K562 (cell line): ENCODE data around the gene PI4K2B. TPM values are rescaled to one million over a fixed set of nuclear protein-coding genes. Genes with fewer than 3 reads are reported as not detected.

ENCODE experiments used
- BCL6 ChIP-seq: fragments of 250-450 bp; sonication (Bioruptor Pico); IDR thresholded peaks from 2 replicates; pipeline ENCODE4 v1.4.0; 2020
- HDAC1 ChIP-seq, 2 experiments: fragments of 450-650 bp; IDR thresholded peaks; 2 replicates each; pipeline ENCODE4 v1.6.1; 2016 to 2017; ENCODE audit warnings: inconsistent platforms in 1 of 2, mild to moderate bottlenecking in 1 of 2, moderate library complexity in 1 of 2
- KDM1A ChIP-seq, 2 experiments: fragments of 450-650 bp; IDR thresholded peaks; 2 replicates each; pipeline ENCODE4 v1.6.1; 2016; ENCODE audit warnings: mild to moderate bottlenecking in 2 of 2
- MTA1 ChIP-seq: fragments of 450-650 bp; IDR thresholded peaks from 2 replicates; pipeline ENCODE4 v1.6.1; 2017; ENCODE audit warnings: borderline replicate concordance
- NR4A1 ChIP-seq, 2 experiments: fragments of 250-450 bp in 1 of 2; fragments of 450-650 bp in 1 of 2; sonication (Bioruptor Pico) in 1 of 2; IDR thresholded peaks; 2 replicates each; pipeline versions ENCODE4 v1.4.0 to v1.6.1; 2016 to 2020; ENCODE audit warnings: mild to moderate bottlenecking in 2 of 2, missing compliant biosample characterization in 1 of 2, missing genetic modification characterization in 1 of 2, moderate library complexity in 1 of 2
- PBX2 ChIP-seq, 2 experiments: IDR thresholded peaks in 1 of 2; conservative IDR thresholded peaks in 1 of 2; 2 replicates each; pipeline ENCODE4 v1.6.1; 2016; ENCODE audit warnings: low read depth in 2 of 2, mild to moderate bottlenecking in 1 of 2, missing compliant biosample characterization in 1 of 2, missing genetic modification characterization in 1 of 2, moderate library complexity in 1 of 2
- SIRT6 ChIP-seq: IDR thresholded peaks from one replicate; pipeline ENCODE4 v1.6.1; 2012; ENCODE audit warnings: low read depth, mild to moderate bottlenecking, control low read depth, inconsistent platforms, low read length, moderate library complexity
- TBL1XR1 ChIP-seq, 2 experiments: IDR thresholded peaks; 2 replicates each; pipeline ENCODE4 v1.6.1; 2012; ENCODE audit warnings: improper control_type of control experiment in 2 of 2, low read length in 2 of 2, mild to moderate bottlenecking in 1 of 2
- ZBTB9 ChIP-seq: fragments of 450-650 bp; formaldehyde crosslinking; IDR thresholded peaks from 2 replicates; pipeline ENCODE4 v1.4.0; 2020; ENCODE audit warnings: mild to moderate bottlenecking, moderate library complexity
- ZNF583 ChIP-seq: fragments of 250-450 bp; sonication (Bioruptor Pico); IDR thresholded peaks from 2 replicates; pipeline ENCODE4 v1.4.0; 2020
- ZNF764 ChIP-seq: fragments of 250-450 bp; sonication (Bioruptor Pico); IDR thresholded peaks from 2 replicates; pipeline ENCODE4 v1.4.0; 2020; ENCODE audit warnings: low read depth, mild to moderate bottlenecking, moderate library complexity
- polyA plus RNA-seq, 8 experiments: library from polyadenylated mRNA; depleted of rRNA in 4 of 8; stranded (reverse) in 5 of 8; unstranded in 3 of 8; fragments of >200 nt; fragmentation: Nextera tagmentation in 2 of 8; fragmentation: Illumina TruSeq in 1 of 8; extraction: Ambion mirVana in 2 of 8; extraction: Trizol in 1 of 8; gene quantifications; 2 replicates each; pipeline versions ENCODE4 v1.2.1 to v1.2.3, GENCODE V29; 2011 to 2014; ENCODE audit warnings: inconsistent platforms in 1 of 8, missing spikeins in 1 of 8
- total RNA-seq, 7 experiments: library from RNA; depleted of rRNA in 6 of 7; stranded (reverse); fragments of >200 nt in 6 of 7; fragmentation: Illumina TruSeq in 2 of 7; extraction: Trizol in 2 of 7; gene quantifications; 2 replicates each; pipeline versions ENCODE4 v1.2.1 to v1.2.3, GENCODE V29; 2011 to 2021; ENCODE audit warnings: low replicate concordance in 1 of 7

PI4K2B gene
- total and polyA plus RNA-seq, 9 of the 15 experiments (the other 6 are each of a cell fraction or from before 2014, with no cell fraction given): 4.5 to 21.4 (median 16.5) TPM

GRCh38 chr4:25215511-25215910, 18.3 kb upstream of the PI4K2B start (continued):
- TF ChIP-seq PBX2 (CRISPR knock-in tag; IDR thresholded peaks at IDR 0.05; ENCODE audit: low read depth): no peak
- no peak for TF ChIP-seq PBX2 (tag; conservative IDR thresholded peaks at IDR 0.05; ENCODE audit: low read depth)
- no peak for TF ChIP-seq ZNF764 (CRISPR knock-in tag)
- no peak for TF ChIP-seq NR4A1 (CRISPR knock-in tag; IDR thresholded peaks at IDR 0.05)
- TF ChIP-seq NR4A1 (tag; IDR thresholded peaks at IDR 0.05): no peak
- TF ChIP-seq ZNF583 (CRISPR knock-in tag): no peak
- no peak for TF ChIP-seq BCL6
- no peak for TF ChIP-seq KDM1A (IDR thresholded peaks at IDR 0.05)
- no peak for TF ChIP-seq MTA1
- no peak for TF ChIP-seq SIRT6
- TF ChIP-seq ZBTB9: no peak
- no peak for TF ChIP-seq HDAC1 (IDR thresholded peaks at IDR 0.05)
- TF ChIP-seq TBL1XR1 (IDR thresholded peaks at IDR 0.05; ENCODE audit: low read length in 2 of 2): no peak
